ENCODE results near the gene TMEM109. TPM values are rescaled to one million over a fixed set of nuclear protein-coding genes. Genes with fewer than 3 reads are reported as not detected.

Gene TMEM109
- polyA plus RNA-seq, 2 of the 4 experiments (the other 2 are of a cell fraction) = 40.9 to 93.0 TPM

GRCh38 chr11:60971520-60971919 lies 57.6 kb downstream of the TMEM109 start, which contains the start of gene CD6 (continued):
- TF ChIP-seq ATOH8 (CRISPR knock-in tag; IDR thresholded peaks at IDR 0.05; ENCODE audit: low read depth) (no peak), JUN (IDR thresholded peaks at IDR 0.05) (no peak), NFE2L2 (conservative IDR thresholded peaks at IDR 0.05; ENCODE audit: low read length) (no peak), MAX (IDR thresholded peaks at IDR 0.05) (no peak), ZNF302 (CRISPR knock-in tag; IDR thresholded peaks at IDR 0.05) (no peak), TP53 (CRISPR knock-in tag; IDR thresholded peaks at IDR 0.05) (no peak), RARB (CRISPR knock-in tag; IDR thresholded peaks at IDR 0.05) (no peak)

- Histone ChIP-seq H3K9me3 (peaks cover 14% of the 10 kb centered on the region), H3K4me1 (no peaks in the 10 kb centered on the region), H3K4me3 (no peak overlapping the region), H3K4me2 (no peak overlapping the region), H3K27ac (no peak overlapping the region)
- TF ChIP-seq MAFK (IDR thresholded peaks at IDR 0.05; ENCODE audit: partially characterized antibody) = no peak
- TF ChIP-seq RAD21 (conservative IDR thresholded peaks at IDR 0.05 in 1 of 2, IDR thresholded peaks at IDR 0.05 in 1 of 2) = no peak
- no peak for TF ChIP-seq CEBPB (IDR thresholded peaks at IDR 0.05)
- no peak for TF ChIP-seq HOXB13 (CRISPR knock-in tag; IDR thresholded peaks at IDR 0.05; ENCODE audit: low read depth)
- TF ChIP-seq ATOH8 (CRISPR knock-in tag; IDR thresholded peaks at IDR 0.05; ENCODE audit: low read depth) = no peak
- TF ChIP-seq MYC (IDR thresholded peaks at IDR 0.05; ENCODE audit: borderline replicate concordance, low read length) = no peak
- no peak for TF ChIP-seq NFE2L2 (conservative IDR thresholded peaks at IDR 0.05; ENCODE audit: low read length)
- TF ChIP-seq ESRRA (IDR thresholded peaks at IDR 0.05; ENCODE audit: borderline replicate concordance, low read length) = no peak
- no peak for TF ChIP-seq EHF (CRISPR knock-in tag; IDR thresholded peaks at IDR 0.05)
- TF ChIP-seq BHLHE40 (IDR thresholded peaks at IDR 0.05; ENCODE audit: low read depth, low read length) = no peak
- no peak for TF ChIP-seq ZSCAN20 (CRISPR knock-in tag; IDR thresholded peaks at IDR 0.05)
- DNase-seq (ENCODE audit: low read depth in 1 of 2, low spot score in 1 of 2) (no peak), FAIRE-seq (no peak), ATAC-seq (no peak; a peak in 1 of 6 replicates)
- POLR2A ChIA-PET = no interaction called here
- CTCF ChIA-PET = no interaction called here
- WGBS (ENCODE audit: missing lambda C conversion rate) = 57% methylated on average over 10 of the region's 15 CpGs
These were observed 58.4 kb downstream of the TMEM109 start for GRCh38 chr11:60972182-60973030.

Other genes with a start within 250 kb of the TMEM109 start
- gene MS4A8, start 214.5 kb upstream of the TMEM109 start, polyA plus RNA-seq (2011; rRNA removed) = 0.11 TPM in 1 of 2 replicates, not detected in the other
- not detected in 3 replicates for gene MS4A8, start 214.5 kb upstream of the TMEM109 start, polyA plus RNA-seq (2017; fragmentation: RNase III; extraction: RNeasy Plus Mini Kit Qiagen cat#74134 plus additional on column Dnase treatment)
- not detected in 2 replicates for gene MS4A18, start 189.4 kb upstream of the TMEM109 start, polyA plus RNA-seq (2011; rRNA removed)
- not detected in 3 replicates for gene MS4A18, start 189.4 kb upstream of the TMEM109 start, polyA plus RNA-seq (2017; fragmentation: RNase III; extraction: RNeasy Plus Mini Kit Qiagen cat#74134 plus additional on column Dnase treatment)
- not detected in 2 replicates for gene MS4A15, start 157.3 kb upstream of the TMEM109 start, polyA plus RNA-seq (2011; rRNA removed)
- gene MS4A15, start 157.3 kb upstream of the TMEM109 start, polyA plus RNA-seq (2017; fragmentation: RNase III; extraction: RNeasy Plus Mini Kit Qiagen cat#74134 plus additional on column Dnase treatment) = not detected in 3 replicates
- gene MS4A10, start 128.8 kb upstream of the TMEM109 start, polyA plus RNA-seq (2011; rRNA removed) = not detected in 2 replicates
- not detected in 3 replicates for gene MS4A10, start 128.8 kb upstream of the TMEM109 start, polyA plus RNA-seq (2017; fragmentation: RNase III; extraction: RNeasy Plus Mini Kit Qiagen cat#74134 plus additional on column Dnase treatment)
- gene CCDC86, start 72.0 kb upstream of the TMEM109 start, polyA plus RNA-seq (2011; rRNA removed) = 39.8 and 42.8 TPM in 2 replicates
- 67.5 to 74.4 TPM (median 71.1 TPM) in 3 replicates for gene CCDC86, start 72.0 kb upstream of the TMEM109 start, polyA plus RNA-seq (2017; fragmentation: RNase III; extraction: RNeasy Plus Mini Kit Qiagen cat#74134 plus additional on column Dnase treatment)
- gene PTGDR2, start 58.2 kb upstream of the TMEM109 start, polyA plus RNA-seq (2011; rRNA removed) = 0.05 and 0.09 TPM in 2 replicates
- gene PTGDR2, start 58.2 kb upstream of the TMEM109 start, polyA plus RNA-seq (2017; fragmentation: RNase III; extraction: RNeasy Plus Mini Kit Qiagen cat#74134 plus additional on column Dnase treatment) = 0.07 to 0.19 TPM (median 0.16 TPM) in 3 replicates
- gene ZP1, start 46.6 kb upstream of the TMEM109 start, polyA plus RNA-seq (2011; rRNA removed) = 0.06 and 0.26 TPM in 2 replicates
- gene ZP1, start 46.6 kb upstream of the TMEM109 start, polyA plus RNA-seq (2017; fragmentation: RNase III; extraction: RNeasy Plus Mini Kit Qiagen cat#74134 plus additional on column Dnase treatment) = 0.30 to 0.32 TPM (median 0.30 TPM) in 3 replicates
- gene PRPF19, start 7.6 kb upstream of the TMEM109 start, polyA plus RNA-seq (2011; rRNA removed) = 41.1 and 51.7 TPM in 2 replicates
- gene PRPF19, start 7.6 kb upstream of the TMEM109 start, polyA plus RNA-seq (2017; fragmentation: RNase III; extraction: RNeasy Plus Mini Kit Qiagen cat#74134 plus additional on column Dnase treatment) = 175 to 184 TPM (median 177 TPM) in 3 replicates
- 18.1 and 19.5 TPM in 2 replicates for gene TMEM132A, start 10.3 kb downstream of the TMEM109 start, polyA plus RNA-seq (2011; rRNA removed)
- gene TMEM132A, start 10.3 kb downstream of the TMEM109 start, polyA plus RNA-seq (2017; fragmentation: RNase III; extraction: RNeasy Plus Mini Kit Qiagen cat#74134 plus additional on column Dnase treatment) = 87.2 to 91.8 TPM (median 88.0 TPM) in 3 replicates
- not detected in 2 replicates for gene SLC15A3, start 38.0 kb downstream of the TMEM109 start, polyA plus RNA-seq (2011; rRNA removed)
- gene SLC15A3, start 38.0 kb downstream of the TMEM109 start, polyA plus RNA-seq (2017; fragmentation: RNase III; extraction: RNeasy Plus Mini Kit Qiagen cat#74134 plus additional on column Dnase treatment) = not detected in 3 replicates
- 0.06 TPM in 1 of 2 replicates, not detected in the other for gene CD6, start 57.5 kb downstream of the TMEM109 start, polyA plus RNA-seq (2011; rRNA removed)
- 0.06 to 0.07 TPM in 2 of 3 replicates, not detected in the other for gene CD6, start 57.5 kb downstream of the TMEM109 start, polyA plus RNA-seq (2017; fragmentation: RNase III; extraction: RNeasy Plus Mini Kit Qiagen cat#74134 plus additional on column Dnase treatment)
- gene CD5, start 188.3 kb downstream of the TMEM109 start, polyA plus RNA-seq (2011; rRNA removed) = 0.04 TPM in 1 of 2 replicates, not detected in the other
- not detected in 3 replicates for gene CD5, start 188.3 kb downstream of the TMEM109 start, polyA plus RNA-seq (2017; fragmentation: RNase III; extraction: RNeasy Plus Mini Kit Qiagen cat#74134 plus additional on column Dnase treatment)
- gene VPS37C, start 247.3 kb downstream of the TMEM109 start, polyA plus RNA-seq (2011; rRNA removed) = 9.3 and 11.3 TPM in 2 replicates
- gene VPS37C, start 247.3 kb downstream of the TMEM109 start, polyA plus RNA-seq (2017; fragmentation: RNase III; extraction: RNeasy Plus Mini Kit Qiagen cat#74134 plus additional on column Dnase treatment) = 8.9 to 10.9 TPM (median 9.9 TPM) in 3 replicates